GM21360 (cell line): ENCODE measurements around the gene RPS6KA5.
"Not testable (repeated sequence)": the region's sequence is repeated elsewhere in the genome, so short reads cannot be mapped to it uniquely, and the experiment has no call there.

Source experiments
- ATAC-seq: cut with Tn5 transposase; IDR thresholded peaks from one replicate; pipeline ENCODE4 v1.9.1; 2021; ENCODE audit warnings: mild to moderate bottlenecking, moderate library complexity; ENCODE audit not compliant: unreplicated experiment

The RPS6KA5 gene

GRCh38 chr14:90839024-90839888 is 221.2 kb downstream of the RPS6KA5 start:
- ATAC-seq = no peak

GRCh38 chr14:90838531-90838930 is 221.9 kb downstream of the RPS6KA5 start:
- ATAC-seq = not testable (repeated sequence)

- ATAC-seq = no peak
These were observed 223.1 kb downstream of the RPS6KA5 start for GRCh38 chr14:90837355-90837754.

- ATAC-seq = no peak
These were observed 223.8 kb downstream of the RPS6KA5 start for GRCh38 chr14:90836692-90837063.

- ATAC-seq = no peak
These were observed 228.6 kb downstream of the RPS6KA5 start for GRCh38 chr14:90831821-90832220.

- ATAC-seq = no peak
These were observed 229.3 kb downstream of the RPS6KA5 start for GRCh38 chr14:90830931-90831701.

- ATAC-seq = no peak
These were observed 230.8 kb downstream of the RPS6KA5 start for GRCh38 chr14:90829677-90830076.

- no peak for ATAC-seq
These were observed 231.6 kb downstream of the RPS6KA5 start for GRCh38 chr14:90828642-90829487.

- peak; percentile 99 for ATAC-seq
These were observed 232.4 kb downstream of the RPS6KA5 start for GRCh38 chr14:90827919-90828610.

- not testable (repeated sequence) for ATAC-seq
These were observed 236.9 kb downstream of the RPS6KA5 start for GRCh38 chr14:90823542-90823941.

GRCh38 chr14:90820958-90821357 is 239.5 kb downstream of the RPS6KA5 start:
- peak; percentile 67 for ATAC-seq

GRCh38 chr14:90819734-90820393 is 240.6 kb downstream of the RPS6KA5 start:
- ATAC-seq = no peak

- no peak for ATAC-seq
These were observed 241.7 kb downstream of the RPS6KA5 start for GRCh38 chr14:90818715-90819114.

GRCh38 chr14:90816681-90817436 is 243.6 kb downstream of the RPS6KA5 start:
- no peak for ATAC-seq

GRCh38 chr14:90815822-90816662 is 244.4 kb downstream of the RPS6KA5 start, which contains the start of gene TTC7B:
Gene TTC7B (minus strand): TSS chr14:90816430. CDS start chr14:90816295, 135 bp downstream.
- ATAC-seq = peak; percentile 71

GRCh38 chr14:90815572-90815821 is 244.9 kb downstream of the RPS6KA5 start:
- ATAC-seq = no peak

- no peak for ATAC-seq
These were observed 245.5 kb downstream of the RPS6KA5 start for GRCh38 chr14:90814806-90815571.

- no peak for ATAC-seq
These were observed 247.0 kb downstream of the RPS6KA5 start for GRCh38 chr14:90813442-90813841.
